ENCODE results near the gene GALNT7. TPM values are rescaled to one million over a fixed set of nuclear protein-coding genes. Genes with fewer than 3 reads are reported as not detected.

The GALNT7 gene
- total RNA-seq, 2 donors from 2014 or later: 17.3 to 19.4 TPM

GRCh38 chr4:173191623-173192041 is 23.0 kb downstream of the GALNT7 start:
- H3K9me3 Mint-ChIP-seq: no peaks in the 10 kb centered on the region
- ATAC-seq (no peak), DNase-seq (ENCODE audit: low spot score) (no peak)
- no peaks in the 10 kb centered on the region for H3K27me3 Mint-ChIP-seq
- H3K4me3 Mint-ChIP-seq: no peak overlapping the region
- H3K27ac Mint-ChIP-seq: no peak overlapping the region
- H3K4me1 Mint-ChIP-seq (ENCODE audit: low read depth in 2 of 2): peaks cover 19 to 24% of the 10 kb centered on the region in 2 donors
- H3K36me3 Mint-ChIP-seq: no peaks in the 10 kb centered on the region

- Mint-ChIP-seq H3K27ac (no peak overlapping the region), H3K4me3 (no peak overlapping the region), H3K9me3 (no peaks in the 10 kb centered on the region), H3K4me1 (ENCODE audit: low read depth in 2 of 2) (peaks cover 19 to 24% of the 10 kb centered on the region in 2 donors), H3K27me3 (no peaks in the 10 kb centered on the region), H3K36me3 (no peaks in the 10 kb centered on the region)
- DNase-seq (ENCODE audit: low spot score) (no peak), ATAC-seq (no peak)
These were observed 24.0 kb downstream of the GALNT7 start for GRCh38 chr4:173192375-173193162.

DNA sequence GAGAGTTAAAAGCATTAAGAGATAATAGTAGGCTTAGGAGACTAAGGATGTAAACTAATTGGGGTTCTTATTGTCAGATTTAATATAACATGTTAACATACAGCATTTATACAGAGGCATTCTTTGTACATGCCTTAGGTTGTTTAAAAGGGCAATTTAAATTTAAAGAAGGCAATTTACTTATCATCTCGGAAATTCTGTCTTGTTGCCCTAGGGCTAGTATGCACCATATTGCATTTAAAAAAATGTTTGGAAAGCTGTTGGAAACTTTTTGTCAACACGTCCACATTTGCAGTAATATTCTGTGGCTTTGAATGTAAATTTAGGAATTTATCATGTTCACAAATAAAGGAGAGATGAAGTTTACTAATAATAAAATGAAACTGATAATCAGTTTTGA is 25.5 kb downstream of the GALNT7 start:
- H3K27me3 Mint-ChIP-seq: no peaks in the 10 kb centered on the region
- no peak overlapping the region for H3K27ac Mint-ChIP-seq
- no peak overlapping the region for H3K4me3 Mint-ChIP-seq
- DNase-seq (ENCODE audit: low spot score) (no peak), ATAC-seq (no peak)
- H3K9me3 Mint-ChIP-seq: no peaks in the 10 kb centered on the region
- H3K4me1 Mint-ChIP-seq (ENCODE audit: low read depth in 2 of 2): peaks cover 19 to 24% of the 10 kb centered on the region in 2 donors
- H3K36me3 Mint-ChIP-seq: no peaks in the 10 kb centered on the region

GRCh38 chr4:173195109-173195508 is 26.5 kb downstream of the GALNT7 start:
- no peak for ATAC-seq
- Mint-ChIP-seq H3K27me3 (no peaks in the 10 kb centered on the region), H3K27ac (no peak overlapping the region), H3K4me3 (no peak overlapping the region), H3K9me3 (no peaks in the 10 kb centered on the region), H3K36me3 (no peaks in the 10 kb centered on the region), H3K4me1 (ENCODE audit: low read depth in 2 of 2) (peaks cover 17 to 20% of the 10 kb centered on the region in 2 donors)
- no peak for DNase-seq (ENCODE audit: low spot score)

GRCh38 chr4:173199553-173199952 is 30.9 kb downstream of the GALNT7 start:
- Mint-ChIP-seq H3K9me3 (peaks cover 5% of the 10 kb centered on the region), H3K4me1 (ENCODE audit: low read depth in 2 of 2) (peaks cover 5 to 10% of the 10 kb centered on the region in 2 donors), H3K36me3 (peaks cover 10% of the 10 kb centered on the region), H3K27me3 (no peaks in the 10 kb centered on the region), H3K27ac (no peak overlapping the region), H3K4me3 (no peak overlapping the region)
- no peak for ATAC-seq
- no peak for DNase-seq (ENCODE audit: low spot score)

- H3K27me3 Mint-ChIP-seq: no peaks in the 10 kb centered on the region
- ATAC-seq (no peak), DNase-seq (ENCODE audit: low spot score) (no peak)
- peaks cover 5% of the 10 kb centered on the region for H3K9me3 Mint-ChIP-seq
- no peak overlapping the region for H3K27ac Mint-ChIP-seq
- H3K4me1 Mint-ChIP-seq (ENCODE audit: low read depth in 2 of 2): peaks cover 5 to 12% of the 10 kb centered on the region in 2 donors
- peaks cover 14% of the 10 kb centered on the region for H3K36me3 Mint-ChIP-seq
- H3K4me3 Mint-ChIP-seq: no peak overlapping the region
These were observed 31.7 kb downstream of the GALNT7 start for GRCh38 chr4:173200103-173200884.

DNA sequence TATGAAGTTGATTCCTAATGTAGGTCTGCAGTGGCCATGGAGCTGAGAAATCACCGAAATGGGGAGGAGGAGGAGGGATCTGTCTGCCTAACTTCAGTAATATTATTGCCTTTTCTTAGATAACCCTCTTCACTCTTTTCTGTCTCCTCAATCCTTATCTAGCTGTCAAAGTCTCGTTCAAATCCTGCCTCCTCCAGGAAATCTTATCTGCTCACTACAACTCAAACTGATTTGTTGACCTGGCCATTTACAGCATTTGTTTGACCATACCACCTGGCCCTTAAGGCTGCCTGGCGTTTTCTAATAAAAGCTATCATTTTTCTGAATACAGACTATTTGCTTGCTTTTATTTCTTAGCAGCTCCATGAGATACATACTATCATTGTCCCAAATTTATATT is 33.8 kb downstream of the GALNT7 start:
- Mint-ChIP-seq H3K27ac (no peak overlapping the region), H3K4me1 (ENCODE audit: low read depth in 2 of 2) (peaks cover 5 to 14% of the 10 kb centered on the region in 2 donors), H3K27me3 (no peaks in the 10 kb centered on the region), H3K4me3 (no peak overlapping the region), H3K36me3 (peaks cover 14% of the 10 kb centered on the region), H3K9me3 (peaks cover 5% of the 10 kb centered on the region)
- DNase-seq (ENCODE audit: low spot score) (no peak), ATAC-seq (no peak)

- Mint-ChIP-seq H3K4me1 (ENCODE audit: low read depth in 2 of 2) (peaks cover 5 to 14% of the 10 kb centered on the region in 2 donors), H3K4me3 (no peak overlapping the region)
- no peak for ATAC-seq
These were observed 37.0 kb downstream of the GALNT7 start for GRCh38 chr4:173205656-173206055.

GRCh38 chr4:173208420-173208819 is 39.8 kb downstream of the GALNT7 start:
- H3K36me3 Mint-ChIP-seq: peaks cover 14% of the 10 kb centered on the region
- no peak overlapping the region for H3K4me3 Mint-ChIP-seq
- H3K27me3 Mint-ChIP-seq: no peaks in the 10 kb centered on the region
- no peak overlapping the region for H3K27ac Mint-ChIP-seq
- DNase-seq (ENCODE audit: low spot score): no peak
- ATAC-seq: no peak
- H3K9me3 Mint-ChIP-seq: peaks cover 5% of the 10 kb centered on the region
- H3K4me1 Mint-ChIP-seq (ENCODE audit: low read depth in 2 of 2): peaks cover 2 to 14% of the 10 kb centered on the region in 2 donors

More at GRCh38 chr4:173205656-173206055, 37.0 kb downstream of the GALNT7 start:
- no peak for DNase-seq (ENCODE audit: low spot score)
- H3K27ac Mint-ChIP-seq: no peak overlapping the region
- peaks cover 5% of the 10 kb centered on the region for H3K9me3 Mint-ChIP-seq
- H3K27me3 Mint-ChIP-seq: no peaks in the 10 kb centered on the region
- H3K36me3 Mint-ChIP-seq: peaks cover 14% of the 10 kb centered on the region

DNA sequence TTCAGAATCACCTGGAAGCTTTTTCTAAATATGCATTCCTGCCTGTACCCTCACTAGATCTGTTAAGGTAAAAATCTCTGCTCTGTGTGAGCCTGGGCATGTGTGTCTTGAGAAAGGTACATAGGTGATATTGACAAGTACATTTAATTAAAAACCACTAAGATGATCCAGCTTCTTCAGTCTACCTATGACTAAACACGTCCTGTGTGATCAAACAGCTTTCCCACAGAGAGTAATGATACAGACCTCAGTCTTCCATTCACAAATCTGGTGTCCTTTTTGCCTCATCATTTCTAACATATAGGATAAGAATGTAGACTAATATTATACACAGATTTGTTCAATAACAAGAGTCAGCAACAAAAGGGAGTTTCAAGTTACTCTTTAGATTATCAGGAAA is 42.6 kb downstream of the GALNT7 start:
- DNase-seq (ENCODE audit: low spot score): no peak
- Mint-ChIP-seq H3K4me3 (no peak overlapping the region), H3K27me3 (no peaks in the 10 kb centered on the region), H3K9me3 (no peaks in the 10 kb centered on the region), H3K36me3 (no peaks in the 10 kb centered on the region), H3K4me1 (ENCODE audit: low read depth in 2 of 2) (peaks cover 0 to 6% of the 10 kb centered on the region in 2 donors), H3K27ac (no peak overlapping the region)
- no peak for ATAC-seq

DNA sequence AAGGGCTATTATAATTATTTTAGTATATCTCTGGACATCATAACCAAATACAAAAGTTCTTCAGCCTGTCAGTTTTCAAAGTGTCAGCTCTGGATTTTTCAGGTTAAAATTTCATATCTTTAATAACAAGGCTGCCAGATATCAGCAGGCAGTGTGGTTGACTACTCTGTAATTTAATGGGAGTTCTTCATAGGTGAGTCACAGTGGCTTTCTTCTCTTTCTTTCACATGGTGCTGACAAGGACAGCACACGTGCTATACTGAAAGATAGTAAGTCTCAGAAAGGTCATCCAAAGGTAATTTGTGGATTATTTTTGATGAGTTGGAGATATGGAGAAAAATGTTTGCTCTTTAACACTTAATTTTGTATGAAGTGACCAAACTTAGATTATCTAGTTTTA is 43.2 kb downstream of the GALNT7 start:
- H3K36me3 Mint-ChIP-seq: no peaks in the 10 kb centered on the region
- H3K4me1 Mint-ChIP-seq (ENCODE audit: low read depth in 2 of 2): peaks cover 0 to 2% of the 10 kb centered on the region in 2 donors
- H3K4me3 Mint-ChIP-seq: no peak overlapping the region
- H3K27me3 Mint-ChIP-seq: no peaks in the 10 kb centered on the region
- ATAC-seq (no peak), DNase-seq (ENCODE audit: low spot score) (no peak)
- H3K27ac Mint-ChIP-seq: no peak overlapping the region
- H3K9me3 Mint-ChIP-seq: no peaks in the 10 kb centered on the region

DNA sequence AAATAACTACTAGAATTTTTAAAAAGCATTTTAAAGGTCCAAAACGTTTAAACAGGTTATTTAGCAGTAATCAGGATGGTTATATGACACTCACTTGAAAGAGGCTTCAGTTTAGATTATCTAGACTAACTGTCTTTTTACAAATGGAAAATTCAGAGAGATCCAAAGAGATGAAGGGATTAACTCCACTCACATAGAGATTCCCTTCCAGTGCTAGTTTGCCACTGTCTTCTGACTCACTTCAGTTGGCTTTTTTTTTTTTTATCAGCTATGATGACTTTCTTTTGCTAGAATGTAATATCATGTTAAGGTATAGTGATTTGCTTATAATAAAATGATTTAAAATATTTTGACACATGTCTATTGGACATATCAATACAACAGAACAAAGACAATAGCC is 43.8 kb downstream of the GALNT7 start:
- H3K9me3 Mint-ChIP-seq: no peaks in the 10 kb centered on the region
- H3K4me3 Mint-ChIP-seq: no peak overlapping the region
- DNase-seq (ENCODE audit: low spot score) (no peak), ATAC-seq (no peak)
- no peaks in the 10 kb centered on the region for H3K4me1 Mint-ChIP-seq (ENCODE audit: low read depth in 2 of 2)
- H3K36me3 Mint-ChIP-seq: no peaks in the 10 kb centered on the region
- no peaks in the 10 kb centered on the region for H3K27me3 Mint-ChIP-seq
- H3K27ac Mint-ChIP-seq: no peak overlapping the region

DNA sequence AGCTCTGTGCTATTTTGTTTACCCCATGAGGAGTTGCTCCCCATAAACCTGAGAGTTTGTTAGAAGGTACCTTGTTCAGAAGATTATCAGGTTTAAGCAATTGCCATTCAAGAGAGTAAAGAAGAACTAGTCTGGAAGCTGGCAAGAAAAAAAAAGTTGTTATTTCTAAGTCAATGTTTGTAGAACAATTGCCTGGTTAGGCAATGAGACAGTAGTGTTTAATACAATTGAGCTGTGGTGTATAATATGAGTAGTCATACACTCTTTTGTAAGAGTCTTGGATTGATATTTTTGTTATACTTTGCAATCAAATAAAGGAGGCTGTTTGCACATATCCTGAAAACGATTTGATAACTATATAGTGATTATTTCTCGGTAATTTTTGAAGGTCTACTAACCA is 44.7 kb downstream of the GALNT7 start:
- Mint-ChIP-seq H3K36me3 (no peaks in the 10 kb centered on the region), H3K27ac (no peak overlapping the region), H3K9me3 (no peaks in the 10 kb centered on the region), H3K27me3 (no peaks in the 10 kb centered on the region), H3K4me3 (no peak overlapping the region), H3K4me1 (ENCODE audit: low read depth in 2 of 2) (no peaks in the 10 kb centered on the region)
- ATAC-seq (no peak), DNase-seq (ENCODE audit: low spot score) (no peak)

- DNase-seq (ENCODE audit: low spot score) (no peak), ATAC-seq (no peak)
- H3K4me3 Mint-ChIP-seq: no peak overlapping the region
- peaks cover 3 to 4% of the 10 kb centered on the region in 2 donors for H3K4me1 Mint-ChIP-seq (ENCODE audit: low read depth in 2 of 2)
- no peaks in the 10 kb centered on the region for H3K9me3 Mint-ChIP-seq
- no peak overlapping the region for H3K27ac Mint-ChIP-seq
- H3K27me3 Mint-ChIP-seq: no peaks in the 10 kb centered on the region
- no peaks in the 10 kb centered on the region for H3K36me3 Mint-ChIP-seq
These were observed 45.6 kb downstream of the GALNT7 start for GRCh38 chr4:173214231-173214630.
